GM23338 (cell line): Measurements from ENCODE around the gene THSD1.

Experiments
- EZH2 ChIP-seq: fragments of 200-600 bp; sonication (generic); IDR thresholded peaks from one replicate; pipeline ENCODE4 v1.8.0; 2017; ENCODE audit warnings: antibody characterized with exemption, mild to moderate bottlenecking, low read depth; ENCODE audit not compliant: unreplicated experiment
- REST ChIP-seq: IDR thresholded peaks from one replicate; pipeline ENCODE4 v1.6.1; 2018; ENCODE audit warnings: antibody characterized with exemption; ENCODE audit not compliant: unreplicated experiment

GRCh38 chr13:52454459-52454819, 48.5 kb upstream of the THSD1 start:
- no peak for TF ChIP-seq REST
- no peak for TF ChIP-seq EZH2
